Calu3 (cell line): ENCODE data around the gene GSTA5. TPM values are rescaled to one million over a fixed set of nuclear protein-coding genes. Genes with fewer than 3 reads are reported as not detected.

Source experiments
- total RNA-seq: library from RNA; stranded (reverse); gene quantifications from 2 replicates; pipeline ENCODE4 v1.2.3, GENCODE V29; 2022

GSTA5 gene
- total RNA-seq, 1 experiment from 2014 or later, result not detected

Other genes with a start within 250 kb of the GSTA5 start
- 28.0 and 34.6 TPM in 2 replicates for gene TMEM14A, start 169.7 kb downstream of the GSTA5 start, total RNA-seq
- not detected in 2 replicates for gene GSTA2, start 77.3 kb downstream of the GSTA5 start, total RNA-seq
- gene GSTA1, start 37.0 kb downstream of the GSTA5 start, total RNA-seq, result 0.37 TPM in 1 of 2 replicates, not detected in the other
- not detected in 2 replicates for gene GSTA3, start 68.9 kb upstream of the GSTA5 start, total RNA-seq
- gene GSTA4, start 154.5 kb upstream of the GSTA5 start, total RNA-seq, result 0.38 TPM in 1 of 2 replicates, not detected in the other
- 4.1 and 4.7 TPM in 2 replicates for gene CILK1, start 221.0 kb upstream of the GSTA5 start, total RNA-seq
- 91.2 and 94.5 TPM in 2 replicates for gene FBXO9, start 224.6 kb upstream of the GSTA5 start, total RNA-seq